Osteocyte (in vitro differentiated cells): ENCODE results near the gene UIMC1. TPM values are rescaled to one million over a fixed set of nuclear protein-coding genes. Genes with fewer than 3 reads are reported as not detected.

ENCODE experiments used
- DNase-seq: peaks from one replicate; pipeline ENCODE4 v3.0.0; 2021; ENCODE audit warnings: mixed read lengths; ENCODE audit not compliant: unreplicated experiment; ENCODE audit errors: extremely low spot score
- H3K27ac Mint-ChIP-seq: one replicate; pipeline ENCODE4 v1.8.0; 2021; ENCODE audit warnings: mild to moderate bottlenecking, mixed read lengths; ENCODE audit not compliant: unreplicated experiment
- H3K27me3 Mint-ChIP-seq: one replicate; pipeline ENCODE4 v1.8.0; 2021; ENCODE audit warnings: mixed read lengths; ENCODE audit not compliant: unreplicated experiment
- H3K36me3 Mint-ChIP-seq: one replicate; pipeline ENCODE4 v1.8.0; 2021; ENCODE audit warnings: mixed read lengths; ENCODE audit not compliant: unreplicated experiment
- H3K4me1 Mint-ChIP-seq: one replicate; pipeline ENCODE4 v1.8.0; 2021; ENCODE audit warnings: mixed read lengths; ENCODE audit not compliant: unreplicated experiment
- H3K4me3 Mint-ChIP-seq: one replicate; pipeline ENCODE4 v1.8.0; 2021; ENCODE audit warnings: mild to moderate bottlenecking, moderate library complexity, mixed read lengths; ENCODE audit not compliant: unreplicated experiment
- H3K9me3 Mint-ChIP-seq: one replicate; pipeline ENCODE4 v1.8.0; 2021; ENCODE audit warnings: mixed read lengths; ENCODE audit not compliant: unreplicated experiment
- CTCF ChIP-seq: fragments of 200-600 bp; sonication (generic); IDR thresholded peaks from 2 replicates; pipeline ENCODE4 v1.5.0; 2021; ENCODE audit warnings: antibody characterized with exemption, mild to moderate bottlenecking, moderate library complexity
- total RNA-seq: library from RNA; stranded (reverse); gene quantifications from 2 replicates; pipeline ENCODE4 v1.2.1, GENCODE V29; 2021

Gene UIMC1
- total RNA-seq, 1 donor from 2014 or later = 32.9 TPM

GRCh38 chr5:176894298-176894697, 112.3 kb downstream of the UIMC1 start:
- H3K27ac Mint-ChIP-seq = no peak overlapping the region

GRCh38 chr5:176892663-176893062, 113.9 kb downstream of the UIMC1 start:
- DNase-seq = peak; percentile 63

More at GRCh38 chr5:176894298-176894697, 112.3 kb downstream of the UIMC1 start:
- H3K9me3 Mint-ChIP-seq = no peaks in the 10 kb centered on the region
- no peak for DNase-seq
- no peak overlapping the region for H3K4me3 Mint-ChIP-seq
- no peaks in the 10 kb centered on the region for H3K4me1 Mint-ChIP-seq
- no peak for TF ChIP-seq CTCF
- no peaks in the 10 kb centered on the region for H3K36me3 Mint-ChIP-seq
- peaks cover 18% of the 10 kb centered on the region for H3K27me3 Mint-ChIP-seq

GRCh38 chr5:176891331-176891958, 115.1 kb downstream of the UIMC1 start:
- no peak for TF ChIP-seq CTCF
- no peaks in the 10 kb centered on the region for H3K4me1 Mint-ChIP-seq
- H3K36me3 Mint-ChIP-seq = no peaks in the 10 kb centered on the region
- H3K4me3 Mint-ChIP-seq = no peak overlapping the region
- H3K27me3 Mint-ChIP-seq = peaks cover 18% of the 10 kb centered on the region
- H3K9me3 Mint-ChIP-seq = no peaks in the 10 kb centered on the region
- DNase-seq = no peak
- no peak overlapping the region for H3K27ac Mint-ChIP-seq

More at GRCh38 chr5:176892663-176893062, 113.9 kb downstream of the UIMC1 start:
- H3K4me1 Mint-ChIP-seq = no peaks in the 10 kb centered on the region
- no peaks in the 10 kb centered on the region for H3K36me3 Mint-ChIP-seq
- H3K27me3 Mint-ChIP-seq = peaks cover 18% of the 10 kb centered on the region
- H3K9me3 Mint-ChIP-seq = no peaks in the 10 kb centered on the region
- H3K4me3 Mint-ChIP-seq = no peak overlapping the region
- TF ChIP-seq CTCF = no peak
- H3K27ac Mint-ChIP-seq = no peak overlapping the region

- Mint-ChIP-seq H3K36me3 (no peaks in the 10 kb centered on the region), H3K27ac (no peak overlapping the region), H3K4me3 (no peak overlapping the region), H3K27me3 (peaks cover 26% of the 10 kb centered on the region), H3K9me3 (no peaks in the 10 kb centered on the region), H3K4me1 (no peaks in the 10 kb centered on the region)
- no peak for TF ChIP-seq CTCF
- no peak for DNase-seq
These were observed 115.9 kb downstream of the UIMC1 start for GRCh38 chr5:176890455-176891330.
